HG02759 (cell line): Measurements from ENCODE around the gene SYCP2.
A peak's percentile ranks its signal among the peaks of the same experiment; 100 is the strongest.

Experiments used
- ATAC-seq: cut with Tn5 transposase; IDR thresholded peaks from one replicate; pipeline ENCODE4 v1.9.1; 2021; ENCODE audit warnings: mild to moderate bottlenecking, moderate library complexity; ENCODE audit not compliant: unreplicated experiment

SYCP2 gene

GRCh38 chr20:59945731-59946130 is 12.3 kb upstream of the SYCP2 start:
- ATAC-seq: no peak

- no peak for ATAC-seq
Measured at GRCh38 chr20:59945175-59945574, 11.7 kb upstream of the SYCP2 start.

GRCh38 chr20:59944726-59945125 is 11.3 kb upstream of the SYCP2 start:
- ATAC-seq: no peak

- ATAC-seq: no peak
Measured at GRCh38 chr20:59942245-59942644, 8.8 kb upstream of the SYCP2 start.

GRCh38 chr20:59940956-59941294 is 7.5 kb upstream of the SYCP2 start:
- ATAC-seq: peak; percentile 3

- peak; percentile 94 for ATAC-seq
Measured at GRCh38 chr20:59940129-59940955, 6.9 kb upstream of the SYCP2 start, which contains the start of the genes FAM217B and PPP1R3D. Gene FAM217B (plus strand): TSS chr20:59940389. CDS start chr20:59943944, 3,555 bp downstream. Gene PPP1R3D (minus strand): TSS chr20:59940305. CDS start chr20:59939931, 374 bp downstream.

GRCh38 chr20:59939879-59940128 is 6.4 kb upstream of the SYCP2 start:
- ATAC-seq: peak; percentile 36

- peak; percentile 27 for ATAC-seq
Measured at GRCh38 chr20:59939052-59939878, 5.8 kb upstream of the SYCP2 start.

GRCh38 chr20:59938696-59939051 is 5.2 kb upstream of the SYCP2 start:
- no peak for ATAC-seq

GRCh38 chr20:59938221-59938620 is 4.8 kb upstream of the SYCP2 start:
- ATAC-seq: no peak

GRCh38 chr20:59937150-59937549 is 3.7 kb upstream of the SYCP2 start:
- no peak for ATAC-seq

- ATAC-seq: no peak
Measured at GRCh38 chr20:59936409-59936808, 3.0 kb upstream of the SYCP2 start.

GRCh38 chr20:59935457-59936185 is 2.2 kb upstream of the SYCP2 start:
- no peak for ATAC-seq

- ATAC-seq: peak; percentile 96
Measured at GRCh38 chr20:59933849-59934585, 580 bp upstream of the SYCP2 start.

- ATAC-seq: no peak
Measured at GRCh38 chr20:59932616-59933295, 681 bp downstream of the SYCP2 start.

GRCh38 chr20:59931511-59932312 is 1.7 kb downstream of the SYCP2 start:
- ATAC-seq: no peak

GRCh38 chr20:59925899-59926298 is 7.5 kb downstream of the SYCP2 start:
- no peak for ATAC-seq

- ATAC-seq: no peak
Measured at GRCh38 chr20:59925359-59925758, 8.1 kb downstream of the SYCP2 start.

GRCh38 chr20:59923514-59923913 is 9.9 kb downstream of the SYCP2 start:
- no peak for ATAC-seq

- no peak for ATAC-seq
Measured at GRCh38 chr20:59920944-59921343, 12.5 kb downstream of the SYCP2 start.
